Brain microvascular endothelial cell (primary cell): ENCODE results near the gene GSPT1.

Experiments
- DNase-seq: peaks from one replicate; pipeline ENCODE4 v3.0.0-alpha.2; 2020
- H3K27ac ChIP-seq: fragments of 250-450 bp; sonication (Bioruptor Pico); 2 replicates; pipeline ENCODE4 v1.5.1; 2020; ENCODE audit warnings: mild to moderate bottlenecking, moderate library complexity
- H3K27me3 ChIP-seq: fragments of 250-450 bp; sonication (Bioruptor Pico); replicated peaks from 2 replicates; pipeline ENCODE4 v1.5.1; 2020; ENCODE audit warnings: mild to moderate bottlenecking
- H3K36me3 ChIP-seq: fragments of 250-450 bp; sonication (Bioruptor Pico); replicated peaks from 2 replicates; pipeline ENCODE4 v1.5.1; 2020; ENCODE audit warnings: mild to moderate bottlenecking
- H3K4me3 ChIP-seq: 2 replicates; pipeline ENCODE4 v1.5.1; 2011; ENCODE audit warnings: low read depth, mild to moderate bottlenecking, control low read depth, low read length, moderate library complexity
- in situ Hi-C: cut with HindIII; loops from 2 replicates; pipeline ENCODE4 v1.10.0; 2017; ENCODE audit warnings: low sequenced_read_pairs, low pct_ligation_motif_present
- TF ChIP-seq, protein P1 (sequence below): IDR thresholded peaks from 2 replicates; pipeline ENCODE4 v1.5.1; 2011; ENCODE audit warnings: low read depth, mild to moderate bottlenecking, moderate library complexity, low read length, control low read depth, inconsistent platforms; ENCODE audit errors: missing control alignments

The GSPT1 gene

DNA sequence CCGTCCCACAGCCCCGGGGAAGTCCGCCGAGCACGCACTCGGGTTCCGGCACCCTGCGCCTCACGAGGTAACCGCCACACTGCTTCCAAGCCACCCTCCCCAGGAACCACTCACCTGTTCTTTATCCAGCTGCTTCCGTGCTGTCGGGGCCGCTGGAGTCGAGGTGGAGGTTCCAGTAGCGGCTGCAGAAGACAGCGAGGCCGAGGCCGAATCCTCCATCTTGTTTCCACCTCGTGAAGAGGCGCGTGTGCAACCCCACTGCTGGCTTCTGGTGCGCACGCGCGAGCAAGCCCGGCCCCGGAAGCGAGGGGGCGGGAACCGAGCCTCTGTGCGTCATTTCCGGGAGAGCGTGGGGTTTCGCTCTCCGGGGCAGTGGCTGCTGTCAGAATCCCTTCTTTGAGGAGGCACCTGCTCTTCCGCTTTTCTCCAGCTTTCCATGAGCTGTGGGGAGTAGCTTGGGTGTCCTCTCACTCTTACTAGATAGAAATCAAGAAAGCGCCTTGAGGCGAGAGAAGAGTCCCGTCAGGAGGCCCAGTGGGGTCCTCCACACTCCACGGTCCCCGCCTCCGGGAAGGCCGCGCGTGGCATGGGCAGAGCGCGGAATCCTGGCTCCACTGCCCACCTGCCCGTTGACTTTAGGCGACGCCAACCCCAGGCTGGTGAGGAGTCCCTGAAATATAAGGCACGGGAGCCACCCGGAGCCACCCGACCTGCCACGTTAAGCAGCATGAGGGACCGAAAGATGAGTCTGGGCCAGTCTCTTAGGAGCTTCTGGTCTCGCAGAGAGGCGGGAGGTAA is 64.3 kb downstream of the GSPT1 start, which contains the start of gene RSL1D1:
Gene RSL1D1 (minus strand): TSS at position 249 of the 798 bp plus-strand sequence. CDS start 30 bp downstream, at position 219.
- peak within 1 kb of the TSS; percentile 98 for H3K4me3 ChIP-seq
- H3K27ac ChIP-seq, result peak within 1 kb of the TSS; percentile 66
- no peaks in the 10 kb centered on the region for H3K27me3 ChIP-seq
- in situ Hi-C loops, result no loop called here
- TF ChIP-seq, protein P1, sequence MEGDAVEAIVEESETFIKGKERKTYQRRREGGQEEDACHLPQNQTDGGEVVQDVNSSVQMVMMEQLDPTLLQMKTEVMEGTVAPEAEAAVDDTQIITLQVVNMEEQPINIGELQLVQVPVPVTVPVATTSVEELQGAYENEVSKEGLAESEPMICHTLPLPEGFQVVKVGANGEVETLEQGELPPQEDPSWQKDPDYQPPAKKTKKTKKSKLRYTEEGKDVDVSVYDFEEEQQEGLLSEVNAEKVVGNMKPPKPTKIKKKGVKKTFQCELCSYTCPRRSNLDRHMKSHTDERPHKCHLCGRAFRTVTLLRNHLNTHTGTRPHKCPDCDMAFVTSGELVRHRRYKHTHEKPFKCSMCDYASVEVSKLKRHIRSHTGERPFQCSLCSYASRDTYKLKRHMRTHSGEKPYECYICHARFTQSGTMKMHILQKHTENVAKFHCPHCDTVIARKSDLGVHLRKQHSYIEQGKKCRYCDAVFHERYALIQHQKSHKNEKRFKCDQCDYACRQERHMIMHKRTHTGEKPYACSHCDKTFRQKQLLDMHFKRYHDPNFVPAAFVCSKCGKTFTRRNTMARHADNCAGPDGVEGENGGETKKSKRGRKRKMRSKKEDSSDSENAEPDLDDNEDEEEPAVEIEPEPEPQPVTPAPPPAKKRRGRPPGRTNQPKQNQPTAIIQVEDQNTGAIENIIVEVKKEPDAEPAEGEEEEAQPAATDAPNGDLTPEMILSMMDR, result no peak
- peak; percentile 85 for DNase-seq
- H3K36me3 ChIP-seq, result peaks cover 26% of the 10 kb centered on the region

GRCh38 chr16:11848842-11849241 is 66.9 kb downstream of the GSPT1 start:
- peaks cover 53% of the 10 kb centered on the region for H3K36me3 ChIP-seq
- no peak overlapping the region for H3K27ac ChIP-seq
- in situ Hi-C loops, result no loop called here
- TF ChIP-seq, protein P1, result no peak
- no peak overlapping the region for H3K4me3 ChIP-seq
- peak; percentile 53 for DNase-seq
- H3K27me3 ChIP-seq, result no peaks in the 10 kb centered on the region

- no peak overlapping the region for H3K4me3 ChIP-seq
- in situ Hi-C loops, result no loop called here
- TF ChIP-seq, protein P1, result no peak
Measured at GRCh38 chr16:11844499-11844898, 71.3 kb downstream of the GSPT1 start.

GRCh38 chr16:11843861-11844260 is 71.9 kb downstream of the GSPT1 start:
- DNase-seq, result no peak
- TF ChIP-seq, protein P1, result no peak
- Histone ChIP-seq H3K36me3 (peaks cover 88% of the 10 kb centered on the region), H3K27ac (no peak overlapping the region), H3K4me3 (no peak overlapping the region), H3K27me3 (no peaks in the 10 kb centered on the region)
- in situ Hi-C loops, result no loop called here

More at GRCh38 chr16:11844499-11844898, 71.3 kb downstream of the GSPT1 start:
- peaks cover 86% of the 10 kb centered on the region for H3K36me3 ChIP-seq
- no peaks in the 10 kb centered on the region for H3K27me3 ChIP-seq
- H3K27ac ChIP-seq, result no peak overlapping the region
- no peak for DNase-seq

- in situ Hi-C loops, result no loop called here
- no peak for DNase-seq
- H3K36me3 ChIP-seq, result peaks cover 88% of the 10 kb centered on the region
- TF ChIP-seq, protein P1, result no peak
- no peaks in the 10 kb centered on the region for H3K27me3 ChIP-seq
- H3K4me3 ChIP-seq, result no peak overlapping the region
- H3K27ac ChIP-seq, result no peak overlapping the region
Measured at GRCh38 chr16:11843206-11843605, 72.5 kb downstream of the GSPT1 start.
